HUES48 (cell line): ENCODE results near the gene SPINK5.

Experiments used
- H3K27ac ChIP-seq: one replicate; pipeline ENCODE4 v1.7.0; 2013; ENCODE audit warnings: low read depth, low read length, inconsistent platforms
- H3K27me3 ChIP-seq: 2 replicates; pipeline ENCODE4 v1.6.1; 2013; ENCODE audit warnings: mild to moderate bottlenecking, low read length; ENCODE audit not compliant: control insufficient read depth, insufficient read depth
- H3K36me3 ChIP-seq: 2 replicates; pipeline ENCODE4 v1.6.1; 2013; ENCODE audit warnings: low read length; ENCODE audit not compliant: control insufficient read depth, insufficient read depth
- H3K4me1 ChIP-seq: 2 replicates; pipeline ENCODE4 v1.6.1; 2013; ENCODE audit warnings: mild to moderate bottlenecking, low read length; ENCODE audit not compliant: control insufficient read depth, insufficient read depth
- H3K4me3 ChIP-seq: 2 replicates; pipeline ENCODE4 v1.5.1; 2013; ENCODE audit warnings: mild to moderate bottlenecking, low read depth, low read length
- H3K9ac ChIP-seq: 2 replicates; pipeline ENCODE4 v1.6.1; 2013; ENCODE audit warnings: mild to moderate bottlenecking, low read depth, low read length, moderate library complexity
- H3K9me3 ChIP-seq: 2 replicates; pipeline ENCODE4 v1.6.1; 2013; ENCODE audit warnings: low read length; ENCODE audit not compliant: control insufficient read depth, insufficient read depth

The SPINK5 gene

GRCh38 chr5:148091991-148092964 lies 28.5 kb downstream of the SPINK5 start:
- Histone ChIP-seq H3K27me3 (no peaks in the 10 kb centered on the region), H3K36me3 (peaks cover 15% of the 10 kb centered on the region; the same call in 1 of the 2 replicates), H3K9ac (no peak overlapping the region), H3K4me1 (peaks cover 8% of the 10 kb centered on the region; the same call in 1 of the 2 replicates), H3K27ac (no peak overlapping the region), H3K4me3 (no peak overlapping the region), H3K9me3 (no peaks in the 10 kb centered on the region)

- Histone ChIP-seq H3K4me3 (no peak overlapping the region), H3K27me3 (no peaks in the 10 kb centered on the region), H3K27ac (no peak overlapping the region), H3K4me1 (peaks cover 8% of the 10 kb centered on the region; the same call in 1 of the 2 replicates), H3K9ac (no peak overlapping the region), H3K36me3 (peaks cover 15% of the 10 kb centered on the region; the same call in 1 of the 2 replicates), H3K9me3 (no peaks in the 10 kb centered on the region)
Observed at GRCh38 chr5:148094336-148094735, 30.6 kb downstream of the SPINK5 start.

GRCh38 chr5:148104226-148104625 lies 40.4 kb downstream of the SPINK5 start:
- Histone ChIP-seq H3K9me3 (no peaks in the 10 kb centered on the region), H3K36me3 (peaks cover 33% of the 10 kb centered on the region), H3K27ac (no peak overlapping the region), H3K4me1 (no peaks in the 10 kb centered on the region), H3K9ac (no peak overlapping the region), H3K4me3 (no peak overlapping the region), H3K27me3 (no peaks in the 10 kb centered on the region)

GRCh38 chr5:148107608-148108007 lies 43.8 kb downstream of the SPINK5 start:
- no peaks in the 10 kb centered on the region for H3K9me3 ChIP-seq
- no peak overlapping the region for H3K27ac ChIP-seq
- H3K4me3 ChIP-seq, result no peak overlapping the region
- H3K9ac ChIP-seq, result no peak overlapping the region
- peaks cover 29% of the 10 kb centered on the region; the same call in 1 of the 2 replicates for H3K36me3 ChIP-seq
- H3K27me3 ChIP-seq, result no peaks in the 10 kb centered on the region
- no peaks in the 10 kb centered on the region for H3K4me1 ChIP-seq

GRCh38 chr5:148113243-148113642 lies 49.5 kb downstream of the SPINK5 start:
- Histone ChIP-seq H3K36me3 (peaks cover 61% of the 10 kb centered on the region), H3K9ac (no peak overlapping the region), H3K9me3 (no peaks in the 10 kb centered on the region), H3K27me3 (no peaks in the 10 kb centered on the region), H3K4me1 (no peaks in the 10 kb centered on the region), H3K4me3 (no peak overlapping the region), H3K27ac (no peak overlapping the region)

GRCh38 chr5:148120317-148120716 lies 56.5 kb downstream of the SPINK5 start:
- Histone ChIP-seq H3K4me1 (no peaks in the 10 kb centered on the region), H3K27ac (no peak overlapping the region), H3K4me3 (no peak overlapping the region), H3K9ac (no peak overlapping the region), H3K36me3 (peaks cover 44% of the 10 kb centered on the region), H3K9me3 (no peaks in the 10 kb centered on the region), H3K27me3 (no peaks in the 10 kb centered on the region)

- H3K4me1 ChIP-seq, result no peaks in the 10 kb centered on the region
- no peak overlapping the region for H3K27ac ChIP-seq
- H3K9me3 ChIP-seq, result no peaks in the 10 kb centered on the region
- no peak overlapping the region for H3K4me3 ChIP-seq
- H3K36me3 ChIP-seq, result peaks cover 18% of the 10 kb centered on the region; the same call in 1 of the 2 replicates
- H3K9ac ChIP-seq, result no peak overlapping the region
- no peaks in the 10 kb centered on the region for H3K27me3 ChIP-seq
Observed at GRCh38 chr5:148125641-148126040, 61.9 kb downstream of the SPINK5 start.

- no peak overlapping the region for H3K4me3 ChIP-seq
- H3K4me1 ChIP-seq, result no peaks in the 10 kb centered on the region
- no peaks in the 10 kb centered on the region for H3K27me3 ChIP-seq
- no peaks in the 10 kb centered on the region for H3K9me3 ChIP-seq
- no peak overlapping the region for H3K27ac ChIP-seq
- H3K36me3 ChIP-seq, result peaks cover 10% of the 10 kb centered on the region
- H3K9ac ChIP-seq, result no peak overlapping the region
Observed at GRCh38 chr5:148135091-148136048, 71.6 kb downstream of the SPINK5 start.

GRCh38 chr5:148140846-148141245 lies 77.1 kb downstream of the SPINK5 start:
- H3K4me3 ChIP-seq, result no peak overlapping the region
- no peak overlapping the region for H3K27ac ChIP-seq
- peaks cover 3% of the 10 kb centered on the region; the same call in 1 of the 2 replicates for H3K4me1 ChIP-seq
- no peaks in the 10 kb centered on the region for H3K9me3 ChIP-seq
- H3K9ac ChIP-seq, result no peak overlapping the region
- peaks cover 4% of the 10 kb centered on the region; the same call in 1 of the 2 replicates for H3K36me3 ChIP-seq
- H3K27me3 ChIP-seq, result no peaks in the 10 kb centered on the region

- Histone ChIP-seq H3K36me3 (peaks cover 2% of the 10 kb centered on the region; the same call in 1 of the 2 replicates), H3K27ac (no peak overlapping the region), H3K27me3 (no peaks in the 10 kb centered on the region), H3K9me3 (no peaks in the 10 kb centered on the region), H3K4me1 (peaks cover 4% of the 10 kb centered on the region; the same call in 1 of the 2 replicates), H3K9ac (no peak overlapping the region), H3K4me3 (no peak overlapping the region)
Observed at GRCh38 chr5:148141645-148142044, 77.9 kb downstream of the SPINK5 start.
